Liver (tissue), 9 donors: ENCODE measurements around the gene CRACR2A. TPM values are rescaled to one million over a fixed set of nuclear protein-coding genes. Genes with fewer than 3 reads are reported as not detected.

Experiments used
- DNase-seq: peaks from one replicate; pipeline ENCODE4 v3.0.0-alpha.2; 2017; ENCODE audit warnings: low spot score
- H3K27ac ChIP-seq, 2 donors: one replicate each; pipeline ENCODE4 v1.7.0; 2013; ENCODE audit warnings: inconsistent platforms in 2 of 2, low read length in 2 of 2, control low read depth in 1 of 2, low read depth in 1 of 2, mild to moderate bottlenecking in 1 of 2
- H3K27me3 ChIP-seq, 4 donors: one replicate each; pipeline versions ENCODE4 v1.6.1 to v1.7.0; 2013; ENCODE audit warnings: low read length in 3 of 4, inconsistent platforms in 1 of 4, mild to moderate bottlenecking in 1 of 4, moderate library complexity in 1 of 4; ENCODE audit not compliant: control insufficient read depth in 4 of 4, insufficient read depth in 4 of 4
- H3K36me3 ChIP-seq, 4 donors: one replicate each; pipeline versions ENCODE4 v1.6.1 to v1.7.0; 2013; ENCODE audit warnings: low read length in 3 of 4, mild to moderate bottlenecking in 3 of 4, low read depth in 1 of 4, moderate library complexity in 1 of 4; ENCODE audit not compliant: control insufficient read depth in 4 of 4, insufficient read depth in 3 of 4
- H3K4me1 ChIP-seq, 4 donors: one replicate each; pipeline versions ENCODE4 v1.6.1 to v1.7.0; 2013; ENCODE audit warnings: low read length in 3 of 4, mild to moderate bottlenecking in 3 of 4, moderate library complexity in 1 of 4; ENCODE audit not compliant: control insufficient read depth in 4 of 4, insufficient read depth in 4 of 4
- H3K4me3 ChIP-seq, 3 donors: one replicate each; pipeline versions ENCODE4 v1.6.1 to v1.7.0; 2013; ENCODE audit warnings: low read length in 3 of 3, control low read depth in 1 of 3, low read depth in 1 of 3, mild to moderate bottlenecking in 1 of 3
- H3K9ac ChIP-seq, 2 donors: one replicate each; pipeline ENCODE4 v1.7.0; 2013; ENCODE audit warnings: low read length in 2 of 2, mild to moderate bottlenecking in 2 of 2, moderate library complexity in 2 of 2, control low read depth in 1 of 2, low read depth in 1 of 2
- H3K9me3 ChIP-seq, 4 donors: one replicate each; pipeline versions ENCODE4 v1.6.1 to v1.7.0; 2013; ENCODE audit warnings: low read length in 3 of 4; ENCODE audit not compliant: control insufficient read depth in 4 of 4
- FOXA1 ChIP-seq: IDR thresholded peaks from 2 replicates; pipeline ENCODE4 v1.6.1; 2016; ENCODE audit warnings: antibody characterized with exemption
- FOXA2 ChIP-seq: IDR thresholded peaks from 2 replicates; pipeline ENCODE4 v1.6.1; 2016; ENCODE audit warnings: antibody characterized with exemption
- GABPA ChIP-seq, 2 donors: IDR thresholded peaks in 1 of 2; conservative IDR thresholded peaks in 1 of 2; 2 replicates each; pipeline ENCODE4 v1.6.1; 2016; ENCODE audit warnings: antibody characterized with exemption in 2 of 2, mild to moderate bottlenecking in 1 of 2, moderate library complexity in 1 of 2
- HNF4A ChIP-seq, 2 donors: conservative IDR thresholded peaks; 2 replicates each; pipeline ENCODE4 v1.6.1; 2016; ENCODE audit warnings: antibody characterized with exemption in 2 of 2, mild to moderate bottlenecking in 2 of 2
- HNF4G ChIP-seq: IDR thresholded peaks from 2 replicates; pipeline ENCODE4 v1.6.1; 2016; ENCODE audit warnings: antibody characterized with exemption
- JUND ChIP-seq, 2 donors: IDR thresholded peaks; 2 replicates each; pipeline ENCODE4 v1.6.1; 2016; ENCODE audit warnings: antibody characterized with exemption in 2 of 2
- RAD21 ChIP-seq, 2 donors: IDR thresholded peaks; 2 replicates each; pipeline ENCODE4 v1.6.1; 2016; ENCODE audit warnings: antibody characterized with exemption in 2 of 2, mild to moderate bottlenecking in 2 of 2
- RXRA ChIP-seq, 2 donors: IDR thresholded peaks; 2 replicates each; pipeline ENCODE4 v1.6.1; 2017 to 2018; ENCODE audit warnings: antibody characterized with exemption in 2 of 2, mild to moderate bottlenecking in 1 of 2
- YY1 ChIP-seq: IDR thresholded peaks from 2 replicates; pipeline ENCODE4 v1.6.1; 2016; ENCODE audit warnings: antibody characterized with exemption, mild to moderate bottlenecking
- WGBS: extraction: QIAGEN DNeasy Blood & Tissue Kit; methylation state at CpG from one replicate; pipeline ENCODE4 v1.1.7; 2013; 5-methylcytosine and 5-hydroxymethylcytosine counted together
- polyA plus RNA-seq, 2 donors: library from polyadenylated mRNA; stranded (reverse) in 1 of 2; unstranded in 1 of 2; fragments of 200-250 nt in 1 of 2; fragments of >200 nt in 1 of 2; fragmentation: Nextera tagmentation in 1 of 2; extraction: Ambion mirVana in 1 of 2; gene quantifications; one replicate each; pipeline versions ENCODE4 v1.2.1 to v1.2.3, GENCODE V29; 2013 to 2015
- total RNA-seq, 2 donors: library from RNA; depleted of rRNA; stranded (reverse); fragments of >200 nt; gene quantifications; one replicate each; pipeline ENCODE4 v1.2.3, GENCODE V29; 2014
- TF ChIP-seq, protein P1 (sequence below): IDR thresholded peaks from 2 replicates; pipeline ENCODE4 v1.6.1; 2016; ENCODE audit warnings: antibody characterized with exemption
- TF ChIP-seq, protein P2 (sequence below): IDR thresholded peaks from 2 replicates; pipeline ENCODE4 v1.6.1; 2016; ENCODE audit warnings: antibody characterized with exemption
- donor health status: healthy.
- donor health status: healthy.
- donor health status: healthy.
- donor health status: healthy.
- donor health status: healthy.

The CRACR2A gene
- total and polyA plus RNA-seq, 4 donors, result 0.33 to 4.2 (median 1.4) TPM

DNA sequence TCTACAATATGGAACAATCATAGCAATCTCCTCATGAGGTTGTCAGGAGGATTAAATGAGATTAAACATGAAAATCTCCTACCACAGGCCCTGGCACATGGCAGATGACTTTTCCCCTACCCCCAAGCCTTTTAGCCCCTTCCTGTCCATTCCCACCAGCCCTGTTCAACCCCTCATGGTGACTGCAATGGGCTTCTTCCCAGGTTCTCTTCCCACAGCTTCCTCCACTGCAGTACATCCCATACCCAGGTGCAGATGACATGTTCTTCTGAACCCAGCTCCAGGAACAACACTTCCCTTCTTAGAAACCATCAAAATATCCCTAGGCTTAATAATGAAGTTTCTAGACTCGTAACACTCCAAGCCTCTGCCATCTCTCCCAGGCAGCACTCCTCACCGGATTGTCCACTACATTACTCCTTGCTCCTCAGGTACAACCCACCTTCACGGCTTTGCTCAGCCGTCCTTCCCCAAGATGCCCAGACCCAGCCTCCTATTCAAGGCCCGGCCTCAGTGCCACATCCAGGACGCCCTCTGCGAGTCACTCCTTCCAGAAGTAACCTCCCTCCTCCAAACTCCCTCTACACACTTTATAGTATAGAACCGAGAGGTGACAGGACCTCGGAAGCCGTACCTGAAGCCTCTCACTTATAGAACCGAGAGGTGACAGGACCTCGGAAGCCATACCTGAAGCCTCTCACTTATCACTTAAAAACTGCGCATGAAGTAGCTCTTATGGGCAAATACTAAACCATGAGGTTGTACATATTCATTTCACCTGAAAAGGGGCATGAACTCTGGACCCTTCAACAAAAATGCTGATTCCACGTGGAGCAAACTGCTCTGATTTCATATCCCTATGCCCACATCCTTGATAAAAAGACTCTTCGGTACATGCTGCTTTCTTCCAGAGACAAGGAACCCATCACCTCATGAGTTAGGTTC is 1.5 kb downstream of the CRACR2A start:
- WGBS, result 92% methylated on average over 15 of the region's 15 CpGs
- Histone ChIP-seq H3K27me3 (no peaks in the 10 kb centered on the region), H3K9me3 (no peaks in the 10 kb centered on the region), H3K9ac (no peak overlapping the region), H3K36me3 (no peaks in the 10 kb centered on the region), H3K4me1 (peaks cover 6 to 15% (median 9%) of the 10 kb centered on the region in 4 donors), H3K27ac (no peak overlapping the region), H3K4me3 (no peak overlapping the region)
- peak; percentile 30 for DNase-seq
- TF ChIP-seq YY1, result no peak
- TF ChIP-seq RAD21 (IDR thresholded peaks at IDR 0.05), result no peak
- TF ChIP-seq, protein P1, sequence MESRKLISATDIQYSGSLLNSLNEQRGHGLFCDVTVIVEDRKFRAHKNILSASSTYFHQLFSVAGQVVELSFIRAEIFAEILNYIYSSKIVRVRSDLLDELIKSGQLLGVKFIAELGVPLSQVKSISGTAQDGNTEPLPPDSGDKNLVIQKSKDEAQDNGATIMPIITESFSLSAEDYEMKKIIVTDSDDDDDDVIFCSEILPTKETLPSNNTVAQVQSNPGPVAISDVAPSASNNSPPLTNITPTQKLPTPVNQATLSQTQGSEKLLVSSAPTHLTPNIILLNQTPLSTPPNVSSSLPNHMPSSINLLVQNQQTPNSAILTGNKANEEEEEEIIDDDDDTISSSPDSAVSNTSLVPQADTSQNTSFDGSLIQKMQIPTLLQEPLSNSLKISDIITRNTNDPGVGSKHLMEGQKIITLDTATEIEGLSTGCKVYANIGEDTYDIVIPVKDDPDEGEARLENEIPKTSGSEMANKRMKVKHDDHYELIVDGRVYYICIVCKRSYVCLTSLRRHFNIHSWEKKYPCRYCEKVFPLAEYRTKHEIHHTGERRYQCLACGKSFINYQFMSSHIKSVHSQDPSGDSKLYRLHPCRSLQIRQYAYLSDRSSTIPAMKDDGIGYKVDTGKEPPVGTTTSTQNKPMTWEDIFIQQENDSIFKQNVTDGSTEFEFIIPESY, result no peak
- TF ChIP-seq RXRA (IDR thresholded peaks at IDR 0.05), result no peak
- TF ChIP-seq FOXA2, result no peak
- no peak for TF ChIP-seq JUND (IDR thresholded peaks at IDR 0.05)

DNA sequence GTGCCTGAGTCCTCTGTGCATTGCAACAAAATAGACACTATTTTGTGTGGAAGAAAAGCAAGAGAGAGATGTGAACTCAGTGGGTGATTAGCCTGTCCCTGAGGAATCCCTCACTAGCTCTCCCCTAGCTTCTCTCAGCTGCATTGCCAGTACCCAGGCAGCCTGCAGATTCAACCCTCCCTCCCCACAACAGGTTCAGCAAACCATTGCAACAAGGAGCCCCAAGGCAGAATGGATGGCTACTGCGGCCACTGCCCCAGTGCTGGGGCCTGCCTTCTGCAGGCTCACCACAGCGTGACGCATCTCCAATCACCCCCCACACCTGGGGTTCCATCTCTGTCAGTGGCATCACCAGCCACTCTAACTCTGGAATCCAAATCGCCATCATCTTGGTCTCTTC is 2.3 kb downstream of the CRACR2A start:
- TF ChIP-seq HNF4A (conservative IDR thresholded peaks at IDR 0.05) (no peak), RAD21 (IDR thresholded peaks at IDR 0.05) (no peak), FOXA1 (no peak), GABPA (IDR thresholded peaks at IDR 0.05 in 1 of 2, conservative IDR thresholded peaks at IDR 0.05 in 1 of 2) (no peak), RXRA (IDR thresholded peaks at IDR 0.05) (no peak), HNF4G (no peak)
- TF ChIP-seq, protein P1, result no peak
- TF ChIP-seq, protein P2, sequence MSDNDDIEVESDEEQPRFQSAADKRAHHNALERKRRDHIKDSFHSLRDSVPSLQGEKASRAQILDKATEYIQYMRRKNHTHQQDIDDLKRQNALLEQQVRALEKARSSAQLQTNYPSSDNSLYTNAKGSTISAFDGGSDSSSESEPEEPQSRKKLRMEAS, result no peak
- Histone ChIP-seq H3K9me3 (no peaks in the 10 kb centered on the region), H3K36me3 (no peaks in the 10 kb centered on the region), H3K27me3 (no peaks in the 10 kb centered on the region), H3K9ac (no peak overlapping the region), H3K4me1 (peaks cover under 1 to 8% (median 2%) of the 10 kb centered on the region in 4 donors), H3K4me3 (no peak overlapping the region), H3K27ac (no peak overlapping the region)
- DNase-seq, result no peak
- WGBS, result over 99% methylated on average over 3 of the region's 4 CpGs

DNA sequence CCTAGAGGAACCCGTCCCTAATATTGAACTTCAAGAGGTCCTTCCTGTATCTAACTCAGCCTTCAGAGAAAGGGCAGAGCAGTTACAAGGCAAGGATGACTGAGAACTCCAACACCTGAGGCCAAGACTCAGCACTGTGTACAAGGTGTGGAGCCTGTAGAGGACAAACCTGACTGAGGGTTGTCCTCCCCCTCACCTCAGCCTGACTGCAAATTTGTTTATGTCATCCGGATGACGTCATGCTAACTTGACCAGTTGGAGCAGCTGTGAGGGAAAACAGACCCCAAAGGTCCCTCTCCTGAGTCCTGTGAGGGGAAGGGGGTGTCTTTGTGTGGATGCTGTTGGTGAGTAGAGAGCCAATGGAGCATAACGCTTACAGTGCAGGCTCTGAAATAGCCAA is 4.3 kb downstream of the CRACR2A start:
- no peaks in the 10 kb centered on the region for H3K27me3 ChIP-seq
- H3K9ac ChIP-seq, result no peak overlapping the region
- WGBS, result 78% methylated on average over 4 of the region's 4 CpGs
- no peaks in the 10 kb centered on the region for H3K36me3 ChIP-seq
- H3K27ac ChIP-seq, result no peak overlapping the region
- DNase-seq, result no peak
- H3K9me3 ChIP-seq, result no peaks in the 10 kb centered on the region
- H3K4me3 ChIP-seq, result no peak overlapping the region
- TF ChIP-seq, protein P1, result no peak
- H3K4me1 ChIP-seq, result peaks cover 0 to 5% (median 1%) of the 10 kb centered on the region in 4 donors
